ENCODE data around the gene GMPR2. TPM values are rescaled to one million over a fixed set of nuclear protein-coding genes. Genes with fewer than 3 reads are reported as not detected.

Gene GMPR2
- total RNA-seq, 1 experiment from 2014 or later = 56.9 TPM

- H2AFZ ChIP-seq (ENCODE audit: low read length) = no peak overlapping the region
- intact Hi-C loops (cut with micrococcal nuclease) = no loop called here
- no peak overlapping the region for H3K9ac ChIP-seq (ENCODE audit: low read length)
- no peak overlapping the region for H3K27ac ChIP-seq (ENCODE audit: low read length)
- H3K4me1 ChIP-seq (ENCODE audit: insufficient read depth, low read length) = peaks cover 50% of the 10 kb centered on the region
- no peak overlapping the region for H3K4me3 ChIP-seq (ENCODE audit: low read length)
- H3K79me2 ChIP-seq (ENCODE audit: low read length) = peaks cover 53% of the 10 kb centered on the region
- no peaks in the 10 kb centered on the region for H3F3A ChIP-seq (ENCODE audit: low read length, unreplicated experiment)
- no peaks in the 10 kb centered on the region for H3K9me3 ChIP-seq (ENCODE audit: low read length)
- peaks cover 45% of the 10 kb centered on the region for H3K36me3 ChIP-seq (ENCODE audit: low read depth, low read length)
- H3K4me2 ChIP-seq (ENCODE audit: low read length) = no peak overlapping the region
- TF ChIP-seq CTCF (conservative IDR thresholded peaks at IDR 0.05; ENCODE audit: low read depth, low read length) = no peak
- TF ChIP-seq EZH2phosphoT487 (IDR thresholded peaks at IDR 0.05; ENCODE audit: borderline replicate concordance, low read length) = no peak
- no peak for TF ChIP-seq EZH2 (IDR thresholded peaks at IDR 0.05; ENCODE audit: low read length, unreplicated experiment)
- ATAC-seq = no peak
- ChIA-PET POLR2A (ENCODE audit: unreplicated experiment) (no interaction called here), CTCF (no interaction called here)
- DNase-seq = no peak
- no TSS peak for BruUV-seq (replicated peaks)
- H3K9me2 ChIP-seq (replicated peaks; ENCODE audit: low read length) = no peaks in the 10 kb centered on the region
- H3K27me3 ChIP-seq (ENCODE audit: low read length) = no peaks in the 10 kb centered on the region
- 0 out of 2 replicates have a peak, but pooled peaks cover 2% of the 10 kb centered on the region for H4K20me1 ChIP-seq (ENCODE audit: low read length)
These were observed 3.3 kb downstream of the GMPR2 start for GRCh38 chr14:24235804-24236688.

GRCh38 chr14:24236689-24237462 is 4.1 kb downstream of the GMPR2 start:
- H3K4me2 ChIP-seq (ENCODE audit: low read length) = no peak overlapping the region
- H3K36me3 ChIP-seq (ENCODE audit: low read depth, low read length) = peaks cover 45% of the 10 kb centered on the region
- ChIA-PET CTCF (no interaction called here), POLR2A (ENCODE audit: unreplicated experiment) (no interaction called here)
- H3K79me2 ChIP-seq (ENCODE audit: low read length) = peaks cover 53% of the 10 kb centered on the region
- no peak overlapping the region for H3K27ac ChIP-seq (ENCODE audit: low read length)
- TF ChIP-seq EZH2phosphoT487 (IDR thresholded peaks at IDR 0.05; ENCODE audit: borderline replicate concordance, low read length) (no peak), CTCF (conservative IDR thresholded peaks at IDR 0.05; ENCODE audit: low read depth, low read length) (no peak), EZH2 (IDR thresholded peaks at IDR 0.05; ENCODE audit: low read length, unreplicated experiment) (no peak)
- no peaks in the 10 kb centered on the region for H3K9me3 ChIP-seq (ENCODE audit: low read length)
- H3K27me3 ChIP-seq (ENCODE audit: low read length) = no peaks in the 10 kb centered on the region
- DNase-seq (no peak), ATAC-seq (no peak)
- no TSS peak for BruUV-seq (replicated peaks)
- 0 out of 2 replicates have a peak, but pooled peaks cover 3% of the 10 kb centered on the region for H4K20me1 ChIP-seq (ENCODE audit: low read length)
- H3F3A ChIP-seq (ENCODE audit: low read length, unreplicated experiment) = no peaks in the 10 kb centered on the region
- no peak overlapping the region for H2AFZ ChIP-seq (ENCODE audit: low read length)
- H3K9me2 ChIP-seq (replicated peaks; ENCODE audit: low read length) = no peaks in the 10 kb centered on the region
- H3K4me3 ChIP-seq (ENCODE audit: low read length) = no peak overlapping the region
- peaks cover 53% of the 10 kb centered on the region for H3K4me1 ChIP-seq (ENCODE audit: insufficient read depth, low read length)
- intact Hi-C loops (cut with micrococcal nuclease) = no loop called here
- no peak overlapping the region for H3K9ac ChIP-seq (ENCODE audit: low read length)
